ENCODE measurements around the gene KRT9. TPM values are rescaled to one million over a fixed set of nuclear protein-coding genes. Genes with fewer than 3 reads are reported as not detected.
"Not testable (repeated sequence)": the region's sequence is repeated elsewhere in the genome, so short reads cannot be mapped to it uniquely, and the experiment has no call there.

Gene KRT9
- not detected in 2 replicates for total RNA-seq

- H3K79me2 ChIP-seq (ENCODE audit: insufficient read depth, low read length): no peaks in the 10 kb centered on the region
- TF ChIP-seq CTCF (IDR thresholded peaks at IDR 0.05; ENCODE audit: extremely low read depth, low read depth, low read length): no peak
- H3K9me3 ChIP-seq (ENCODE audit: low read depth, low read length): no peaks in the 10 kb centered on the region
- no peak within 1 kb of the TSS for H3K4me3 ChIP-seq (ENCODE audit: insufficient read depth, low read length)
- H3K27ac ChIP-seq (ENCODE audit: low read depth, low read length): no peak within 1 kb of the TSS
- no peaks in the 10 kb centered on the region for H4K20me1 ChIP-seq (ENCODE audit: insufficient read depth, low read length)
- no peak within 1 kb of the TSS for H3K4me2 ChIP-seq (ENCODE audit: insufficient read depth, low read length)
- DNase-seq (ENCODE audit: insufficient read length, low spot score, missing footprints): no peak
- no peaks in the 10 kb centered on the region for H3K36me3 ChIP-seq (ENCODE audit: insufficient read depth, low read length)
- H2AFZ ChIP-seq (ENCODE audit: low read length): no peak within 1 kb of the TSS
- no peaks in the 10 kb centered on the region for H3K4me1 ChIP-seq (ENCODE audit: insufficient read depth, low read length)
- H3K27me3 ChIP-seq (ENCODE audit: insufficient read depth, low read length): peaks cover 42% of the 10 kb centered on the region
Observed at GRCh38 chr17:41571561-41572434, at the start of gene KRT9. Gene KRT9, minus strand, starts transcription at chr17:41572059. Its CDS starts 67 bp downstream, at chr17:41571992.

- not testable (repeated sequence) for H4K20me1 ChIP-seq (ENCODE audit: insufficient read depth, low read length); H3K36me3 ChIP-seq (ENCODE audit: insufficient read depth, low read length); DNase-seq (ENCODE audit: insufficient read length, low spot score, missing footprints); H3K9me3 ChIP-seq (ENCODE audit: low read depth, low read length); H3K27me3 ChIP-seq (ENCODE audit: insufficient read depth, low read length); H3K27ac ChIP-seq (ENCODE audit: low read depth, low read length); H3K4me3 ChIP-seq (ENCODE audit: insufficient read depth, low read length); H3K79me2 ChIP-seq (ENCODE audit: insufficient read depth, low read length); H3K4me2 ChIP-seq (ENCODE audit: insufficient read depth, low read length)
- H3K4me1 ChIP-seq (ENCODE audit: insufficient read depth, low read length): peaks cover 15% of the 10 kb centered on the region
- peak overlapping the region; percentile 62 for H2AFZ ChIP-seq (ENCODE audit: low read length)
Observed at GRCh38 chr17:41621435-41621817, 49.6 kb upstream of the KRT9 start.

GRCh38 chr17:41620583-41621434 lies 49.0 kb upstream of the KRT9 start:
- H3K27me3 ChIP-seq (ENCODE audit: insufficient read depth, low read length): no peaks in the 10 kb centered on the region
- H3K79me2 ChIP-seq (ENCODE audit: insufficient read depth, low read length): no peaks in the 10 kb centered on the region
- TF ChIP-seq CTCF (IDR thresholded peaks at IDR 0.05; ENCODE audit: extremely low read depth, low read depth, low read length): no peak
- no peak overlapping the region for H3K4me3 ChIP-seq (ENCODE audit: insufficient read depth, low read length)
- H3K36me3 ChIP-seq (ENCODE audit: insufficient read depth, low read length): no peaks in the 10 kb centered on the region
- H3K4me2 ChIP-seq (ENCODE audit: insufficient read depth, low read length): no peak overlapping the region
- H4K20me1 ChIP-seq (ENCODE audit: insufficient read depth, low read length): no peaks in the 10 kb centered on the region
- no peaks in the 10 kb centered on the region for H3K9me3 ChIP-seq (ENCODE audit: low read depth, low read length)
- DNase-seq (ENCODE audit: insufficient read length, low spot score, missing footprints): peak; percentile 89
- peaks cover 12% of the 10 kb centered on the region for H3K4me1 ChIP-seq (ENCODE audit: insufficient read depth, low read length)
- no peak overlapping the region for H3K27ac ChIP-seq (ENCODE audit: low read depth, low read length)
- H2AFZ ChIP-seq (ENCODE audit: low read length): peak overlapping the region; percentile 62

- not testable (repeated sequence) for H3K36me3 ChIP-seq (ENCODE audit: insufficient read depth, low read length); DNase-seq (ENCODE audit: insufficient read length, low spot score, missing footprints); H3K79me2 ChIP-seq (ENCODE audit: insufficient read depth, low read length); H3K4me2 ChIP-seq (ENCODE audit: insufficient read depth, low read length); H3K4me1 ChIP-seq (ENCODE audit: insufficient read depth, low read length); H3K9me3 ChIP-seq (ENCODE audit: low read depth, low read length); H3K4me3 ChIP-seq (ENCODE audit: insufficient read depth, low read length); H4K20me1 ChIP-seq (ENCODE audit: insufficient read depth, low read length); H3K27me3 ChIP-seq (ENCODE audit: insufficient read depth, low read length); H2AFZ ChIP-seq (ENCODE audit: low read length); H3K27ac ChIP-seq (ENCODE audit: low read depth, low read length)
Observed at GRCh38 chr17:41619927-41620582, 48.2 kb upstream of the KRT9 start.
